ENCODE measurements around the gene YJEFN3.
A peak's percentile ranks its signal among the peaks of the same experiment; 100 is the strongest.

The YJEFN3 gene

GRCh38 chr19:19517235-19517619 lies 11.5 kb upstream of the YJEFN3 start:
- DNase-seq (ENCODE audit: low read depth in 2 of 2) = no peak

- DNase-seq (ENCODE audit: low read depth in 2 of 2) = no peak
These were observed 7.7 kb upstream of the YJEFN3 start for GRCh38 chr19:19520989-19521388.

GRCh38 chr19:19523177-19523576 lies 5.5 kb upstream of the YJEFN3 start:
- DNase-seq (ENCODE audit: low read depth in 2 of 2) = no peak

GRCh38 chr19:19524053-19524452 lies 4.7 kb upstream of the YJEFN3 start:
- no peak for DNase-seq (ENCODE audit: low read depth in 2 of 2)

GRCh38 chr19:19525611-19526380 lies 2.9 kb upstream of the YJEFN3 start:
- DNase-seq (ENCODE audit: low read depth in 2 of 2) = no peak

GRCh38 chr19:19526581-19527370 lies 1.9 kb upstream of the YJEFN3 start:
- DNase-seq (ENCODE audit: low read depth in 2 of 2) = no peak

GRCh38 chr19:19527371-19527656 lies 1.4 kb upstream of the YJEFN3 start:
- no peak for DNase-seq (ENCODE audit: low read depth in 2 of 2)

- DNase-seq (ENCODE audit: low read depth in 2 of 2) = no peak
These were observed 761 bp upstream of the YJEFN3 start for GRCh38 chr19:19527674-19528625.

- DNase-seq (ENCODE audit: low read depth in 2 of 2) = no peak
These were observed 1.2 kb downstream of the YJEFN3 start for GRCh38 chr19:19529783-19530422.

- DNase-seq (ENCODE audit: low read depth in 2 of 2) = no peak
These were observed 1.7 kb downstream of the YJEFN3 start for GRCh38 chr19:19530423-19530804.

GRCh38 chr19:19530889-19531288 lies 2.2 kb downstream of the YJEFN3 start:
- DNase-seq (ENCODE audit: low read depth in 2 of 2) = no peak

GRCh38 chr19:19531951-19532805 lies 3.5 kb downstream of the YJEFN3 start:
- peak; percentile 64 to 68 for DNase-seq (ENCODE audit: low read depth in 2 of 2)

- DNase-seq (ENCODE audit: low read depth in 2 of 2) = no peak
These were observed 4.3 kb downstream of the YJEFN3 start for GRCh38 chr19:19532806-19533701.

- DNase-seq (ENCODE audit: low read depth in 2 of 2) = no peak
These were observed 5.1 kb downstream of the YJEFN3 start for GRCh38 chr19:19533841-19534240.

GRCh38 chr19:19534556-19535265 lies 6.0 kb downstream of the YJEFN3 start:
- no peak for DNase-seq (ENCODE audit: low read depth in 2 of 2)

- DNase-seq (ENCODE audit: low read depth in 2 of 2) = no peak
These were observed 6.8 kb downstream of the YJEFN3 start for GRCh38 chr19:19535311-19536191.

- no peak for DNase-seq (ENCODE audit: low read depth in 2 of 2)
These were observed 8.7 kb downstream of the YJEFN3 start for GRCh38 chr19:19537075-19538048.
